GM19463 (cell line): Measurements from ENCODE around the gene PCCA.
A peak's percentile ranks its signal among the peaks of the same experiment; 100 is the strongest.

ENCODE experiments used
- ATAC-seq: cut with Tn5 transposase; IDR thresholded peaks from one replicate; pipeline ENCODE4 v1.9.1; 2021; ENCODE audit warnings: mild to moderate bottlenecking, moderate library complexity; ENCODE audit not compliant: unreplicated experiment

PCCA gene

GRCh38 chr13:100495455-100495854, 406.6 kb downstream of the PCCA start:
- ATAC-seq: no peak

DNA sequence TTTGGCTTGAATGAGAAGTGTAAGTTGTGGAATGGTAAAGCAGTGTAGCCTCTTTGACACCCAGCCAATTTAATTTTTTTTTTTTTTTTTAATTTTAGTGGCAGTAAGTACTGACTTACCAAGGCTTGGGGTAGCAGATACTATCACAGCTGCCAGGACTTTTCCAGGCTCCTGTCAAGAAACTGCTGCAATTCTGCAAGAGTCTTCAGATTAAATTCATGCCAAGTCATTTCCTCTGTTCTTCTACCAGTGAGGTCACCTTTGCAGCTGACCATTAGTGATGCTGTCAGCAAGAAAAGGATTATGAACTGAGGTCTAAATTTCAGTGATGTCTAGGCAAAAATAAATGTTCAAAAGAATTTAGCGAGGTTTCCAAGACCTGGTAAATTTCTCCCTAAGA, 408.5 kb downstream of the PCCA start:
- no peak for ATAC-seq

DNA sequence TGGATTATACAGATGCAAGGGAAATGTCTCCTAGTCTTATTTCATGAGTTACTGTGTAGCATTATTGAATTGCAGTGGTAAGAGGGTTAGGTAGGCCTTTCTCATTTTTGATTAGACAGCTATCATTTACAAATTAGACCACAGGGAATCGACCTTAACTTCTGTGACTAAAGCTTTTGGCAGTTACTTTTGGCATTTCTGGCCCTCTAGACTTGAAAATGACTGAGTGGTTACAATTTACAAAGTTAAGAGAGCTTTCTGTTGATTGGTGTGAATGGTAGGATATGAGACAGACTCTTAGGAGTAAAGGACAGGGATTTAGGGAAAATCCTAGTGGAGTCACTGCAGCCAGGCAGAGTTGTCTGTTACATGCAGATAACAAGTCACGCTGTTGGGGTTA, 413.6 kb downstream of the PCCA start:
- ATAC-seq: no peak

DNA sequence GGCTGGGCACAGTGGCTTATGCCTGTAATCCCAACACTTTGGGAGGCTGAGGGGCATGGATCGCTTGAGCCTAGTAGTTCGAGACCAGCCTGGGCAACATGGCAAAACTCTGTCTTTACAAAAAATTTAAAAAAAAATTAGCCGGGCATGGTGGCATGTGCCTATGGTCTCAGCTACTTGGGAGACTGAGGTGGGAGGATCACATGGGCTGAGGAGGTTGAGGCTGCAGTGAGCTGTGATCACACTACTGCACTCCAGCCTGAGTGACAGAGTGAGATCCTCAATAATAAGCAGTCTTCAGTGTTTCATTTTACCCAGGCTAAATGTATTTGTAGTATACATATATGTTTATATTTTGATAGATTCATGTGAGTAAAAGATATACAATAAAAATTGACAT, 414.7 kb downstream of the PCCA start:
- no peak for ATAC-seq

DNA sequence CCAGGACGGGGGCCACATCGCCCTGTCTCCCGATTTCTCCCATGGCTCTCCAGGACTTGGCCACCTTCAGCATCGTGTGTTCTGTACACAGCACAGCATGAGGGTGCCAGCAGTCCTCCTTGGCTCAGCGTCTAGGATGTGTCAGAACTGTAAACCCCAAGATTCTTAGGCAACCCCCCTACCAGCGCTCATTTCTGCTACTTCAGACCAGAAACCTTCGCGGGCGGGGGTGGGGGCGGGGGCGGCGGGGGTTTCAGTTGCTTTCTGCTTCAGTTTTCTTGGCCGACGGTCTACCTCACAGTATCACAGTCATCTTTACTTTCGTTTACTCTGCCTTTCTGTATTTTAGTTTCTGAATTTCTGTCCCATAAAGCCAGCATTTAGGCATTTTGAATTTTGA, 417.3 kb downstream of the PCCA start:
- peak; percentile 70 for ATAC-seq

- ATAC-seq: peak; percentile 49
Measured at GRCh38 chr13:100506600-100507422, 417.9 kb downstream of the PCCA start.

DNA sequence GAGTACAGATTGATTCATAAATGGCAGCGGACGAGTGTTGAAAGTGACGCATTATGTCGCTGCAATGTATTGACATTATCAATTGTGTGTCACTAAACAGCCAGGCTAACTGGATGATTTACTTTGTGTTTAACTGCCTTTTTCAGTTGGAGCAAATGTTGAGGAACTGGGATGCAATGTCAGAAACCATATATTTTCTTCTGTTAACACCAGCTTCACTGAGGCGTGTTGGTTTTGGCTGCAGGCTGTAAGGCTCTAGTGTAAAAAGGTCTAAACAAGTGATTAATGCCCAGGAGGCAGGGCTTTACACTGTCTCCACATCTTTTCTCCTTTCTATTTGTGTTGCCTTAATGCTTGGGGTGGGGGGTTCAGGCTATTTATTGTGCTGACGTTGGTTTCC, 419.6 kb downstream of the PCCA start:
- ATAC-seq: no peak

- ATAC-seq: no peak
Measured at GRCh38 chr13:100508996-100509395, 420.1 kb downstream of the PCCA start.

DNA sequence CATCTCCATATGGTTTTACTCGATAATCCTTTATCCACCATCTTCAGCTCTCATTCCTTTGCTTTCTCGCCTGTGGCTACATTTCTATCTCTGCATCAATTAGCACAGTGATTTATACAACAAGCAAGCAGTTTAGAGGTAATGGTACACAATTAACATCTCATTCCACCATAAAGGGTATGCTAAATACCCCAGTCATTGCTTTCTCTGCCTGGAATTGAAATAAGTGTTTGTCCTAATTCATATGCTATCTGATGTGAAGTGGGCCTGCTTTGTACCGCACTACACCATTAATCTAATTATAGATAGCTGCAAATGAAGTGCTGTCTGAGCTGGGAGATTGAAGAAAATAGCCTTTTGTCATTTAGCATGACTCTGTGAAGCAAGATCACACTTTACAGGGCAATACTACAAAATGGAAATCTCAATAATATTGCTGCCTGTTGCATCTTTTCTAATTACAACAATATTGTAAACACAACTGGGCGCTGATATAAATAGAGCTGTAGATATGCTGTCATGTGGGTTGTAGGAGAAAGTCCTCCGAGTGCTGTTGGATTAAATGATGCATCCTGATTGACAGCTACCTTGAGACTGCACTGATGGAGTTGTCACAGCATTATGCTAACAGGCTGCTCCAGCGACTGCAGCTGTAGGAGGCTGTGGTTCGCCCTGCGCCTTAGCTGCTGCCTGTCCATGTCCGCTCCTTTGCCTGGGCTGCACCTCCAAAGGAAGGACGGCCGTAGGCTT, 421.5 kb downstream of the PCCA start:
- no peak for ATAC-seq

GRCh38 chr13:100511466-100511865, 422.6 kb downstream of the PCCA start:
- ATAC-seq: no peak

- no peak for ATAC-seq
Measured at GRCh38 chr13:100512422-100512821, 423.5 kb downstream of the PCCA start.

- ATAC-seq: no peak
Measured at GRCh38 chr13:100513171-100513570, 424.3 kb downstream of the PCCA start.

DNA sequence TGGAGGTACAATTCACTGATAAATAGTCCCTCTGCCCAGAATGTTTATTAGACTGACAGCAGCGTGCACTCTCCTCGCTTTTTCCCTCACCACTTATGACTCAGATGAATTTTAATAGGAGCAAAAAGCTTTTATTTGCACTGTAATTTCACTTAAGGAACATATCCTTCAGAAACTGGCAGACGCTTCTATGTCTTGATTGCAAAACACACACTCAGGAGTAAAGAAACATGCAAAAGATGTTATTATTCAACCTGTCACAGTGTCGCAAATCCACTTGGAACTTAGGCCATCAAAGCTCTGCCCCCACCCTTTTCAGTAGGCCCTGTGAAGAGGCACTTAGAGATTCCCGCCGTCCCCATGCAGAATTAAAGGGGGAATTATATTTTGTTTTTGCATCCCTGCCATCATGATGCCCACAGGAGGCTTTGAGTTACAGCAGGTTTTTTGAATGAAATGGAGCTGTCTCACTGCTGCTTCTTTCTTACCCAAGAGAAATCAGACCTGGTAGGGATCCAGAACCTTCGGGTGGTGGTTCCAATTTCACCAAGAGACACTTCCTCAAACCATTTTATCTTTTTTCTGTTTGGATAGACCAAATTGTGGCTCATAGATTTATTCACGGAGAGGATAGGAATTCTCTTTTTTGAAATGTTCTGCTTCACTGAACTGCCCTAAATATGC, 425.2 kb downstream of the PCCA start:
- ATAC-seq: no peak

GRCh38 chr13:100514788-100515409, 426.0 kb downstream of the PCCA start:
- peak; percentile 97 for ATAC-seq

DNA sequence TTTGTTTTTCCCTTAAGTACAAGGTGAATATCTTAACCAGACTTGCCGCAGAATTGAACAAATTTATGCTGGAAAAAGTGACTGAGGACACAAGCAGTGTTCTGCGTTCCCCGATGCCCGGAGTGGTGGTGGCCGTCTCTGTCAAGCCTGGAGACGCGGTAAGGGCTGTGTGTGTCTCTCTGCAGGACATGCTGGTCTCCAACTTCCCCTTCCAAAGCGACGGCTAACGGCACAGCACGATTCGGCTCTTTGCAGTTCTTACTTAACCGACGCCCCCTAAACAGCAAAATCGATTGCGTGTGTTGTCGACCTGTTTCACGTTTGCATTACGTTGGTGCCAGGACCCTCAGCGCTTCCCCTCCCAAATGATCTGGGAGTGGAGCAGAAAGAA, 426.5 kb downstream of the PCCA start:
- no peak for ATAC-seq

- no peak for ATAC-seq
Measured at GRCh38 chr13:100517135-100517534, 428.2 kb downstream of the PCCA start.

DNA sequence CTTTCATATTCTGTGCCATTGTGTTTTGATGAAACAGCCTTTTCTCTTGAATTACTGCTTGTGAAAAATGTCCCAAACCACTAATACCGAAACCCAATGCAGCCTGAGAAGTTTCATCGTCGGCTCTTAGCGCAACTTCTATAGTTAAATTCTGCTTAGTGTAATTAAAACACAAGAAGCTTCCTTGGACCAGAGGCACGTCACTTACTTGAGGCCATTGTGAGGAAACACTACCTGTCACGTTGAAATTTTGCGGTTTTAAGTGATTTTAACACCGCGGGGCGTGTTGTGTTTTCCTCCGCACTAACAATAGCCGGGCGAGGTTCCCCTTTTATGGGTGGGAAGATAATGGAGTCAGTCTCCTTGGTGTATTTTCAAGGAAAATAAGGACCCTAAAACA, 428.8 kb downstream of the PCCA start:
- no peak for ATAC-seq

GRCh38 chr13:100518394-100519062, 429.6 kb downstream of the PCCA start:
- no peak for ATAC-seq

- ATAC-seq: no peak
Measured at GRCh38 chr13:100519626-100520025, 430.7 kb downstream of the PCCA start.

DNA sequence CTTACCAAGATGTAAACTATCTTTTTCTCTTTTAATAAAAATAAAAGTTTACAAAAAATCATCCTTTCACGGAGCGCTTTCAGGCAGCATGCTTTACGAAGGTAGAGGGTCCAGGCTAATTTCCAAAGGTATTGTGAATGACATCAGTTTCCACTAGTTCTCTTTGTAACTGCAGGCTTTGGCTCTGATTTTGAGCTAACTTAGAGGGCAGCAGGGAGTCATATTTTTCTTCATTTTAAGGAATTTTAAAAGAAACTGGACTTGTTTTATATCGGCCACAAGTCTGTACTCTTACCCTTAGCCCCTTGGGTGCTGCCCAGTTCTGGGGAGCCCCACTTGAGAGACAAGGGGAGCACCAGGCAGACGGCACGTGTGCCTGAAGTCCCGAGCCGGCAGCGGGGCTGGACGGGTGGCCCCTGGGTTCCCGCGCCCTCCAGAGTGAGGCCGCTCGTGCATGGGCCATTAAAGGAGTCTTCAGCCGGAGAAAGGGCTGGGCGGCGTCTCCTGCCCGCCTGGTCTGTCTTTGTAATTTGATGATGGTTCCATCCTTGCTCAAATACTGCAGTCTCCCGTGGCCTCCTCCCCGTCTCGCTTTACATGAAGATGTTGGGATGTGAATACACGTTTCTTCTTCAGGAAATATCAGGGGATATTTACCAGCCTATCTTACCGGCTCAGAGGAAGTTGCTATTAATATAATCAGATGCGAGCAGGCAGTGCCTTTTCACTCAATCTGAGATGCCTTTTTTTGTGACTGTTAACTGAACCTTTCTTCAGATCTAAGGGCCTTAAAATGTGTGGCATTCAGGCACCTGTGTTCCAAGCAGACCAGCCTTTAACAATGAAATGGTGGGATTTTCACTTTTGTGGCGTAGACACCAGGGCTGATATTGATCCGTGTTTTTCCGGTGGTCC, 432.3 kb downstream of the PCCA start:
- ATAC-seq: no peak
